Measurements from ENCODE around the gene HSPG2.

Gene HSPG2

DNA sequence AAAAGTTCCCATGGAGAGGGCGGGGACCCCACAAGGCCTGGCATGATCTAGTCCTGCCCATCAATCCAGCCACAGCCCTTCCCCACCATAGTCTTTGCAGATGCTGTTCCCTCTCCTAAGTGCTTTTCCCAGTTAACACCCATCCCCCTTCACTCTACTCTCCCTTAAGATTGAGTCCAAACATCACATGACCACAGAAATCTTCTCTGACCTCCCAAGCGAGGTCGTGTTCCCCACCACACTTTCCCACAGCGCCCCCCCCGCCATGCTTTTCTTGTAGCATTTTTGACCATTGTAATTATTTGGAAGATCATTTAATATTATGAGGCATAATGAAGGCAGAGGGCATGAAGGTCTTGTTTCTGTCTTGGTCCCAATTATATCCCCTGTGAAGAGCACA, 4.3 kb upstream of the HSPG2 start:
- Histone ChIP-seq H3K4me2 (no peak overlapping the region), H3K79me2 (ENCODE audit: insufficient read depth, low read depth) (no peaks in the 10 kb centered on the region), H3K27ac (no peak overlapping the region), H3K36me3 (ENCODE audit: insufficient read depth) (no peaks in the 10 kb centered on the region), H4K20me1 (ENCODE audit: insufficient read depth) (no peaks in the 10 kb centered on the region), H2AFZ (ENCODE audit: low read depth) (no peak overlapping the region), H3K4me1 (ENCODE audit: low read depth, poor library complexity, severe bottlenecking) (peaks cover 4% of the 10 kb centered on the region), H3K9ac (no peak overlapping the region), H3K27me3 (ENCODE audit: insufficient read depth, low read depth) (peaks cover 5% of the 10 kb centered on the region; the same call in 1 of the 2 replicates), H3K4me3 (IDR thresholded peaks at IDR 0.05; ENCODE audit: insufficient read depth, low read depth, low read length) (no peak overlapping the region)
- TF ChIP-seq, protein P1, sequence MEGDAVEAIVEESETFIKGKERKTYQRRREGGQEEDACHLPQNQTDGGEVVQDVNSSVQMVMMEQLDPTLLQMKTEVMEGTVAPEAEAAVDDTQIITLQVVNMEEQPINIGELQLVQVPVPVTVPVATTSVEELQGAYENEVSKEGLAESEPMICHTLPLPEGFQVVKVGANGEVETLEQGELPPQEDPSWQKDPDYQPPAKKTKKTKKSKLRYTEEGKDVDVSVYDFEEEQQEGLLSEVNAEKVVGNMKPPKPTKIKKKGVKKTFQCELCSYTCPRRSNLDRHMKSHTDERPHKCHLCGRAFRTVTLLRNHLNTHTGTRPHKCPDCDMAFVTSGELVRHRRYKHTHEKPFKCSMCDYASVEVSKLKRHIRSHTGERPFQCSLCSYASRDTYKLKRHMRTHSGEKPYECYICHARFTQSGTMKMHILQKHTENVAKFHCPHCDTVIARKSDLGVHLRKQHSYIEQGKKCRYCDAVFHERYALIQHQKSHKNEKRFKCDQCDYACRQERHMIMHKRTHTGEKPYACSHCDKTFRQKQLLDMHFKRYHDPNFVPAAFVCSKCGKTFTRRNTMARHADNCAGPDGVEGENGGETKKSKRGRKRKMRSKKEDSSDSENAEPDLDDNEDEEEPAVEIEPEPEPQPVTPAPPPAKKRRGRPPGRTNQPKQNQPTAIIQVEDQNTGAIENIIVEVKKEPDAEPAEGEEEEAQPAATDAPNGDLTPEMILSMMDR (conservative IDR thresholded peaks at IDR 0.05; ENCODE audit: low read depth, low read length): no peak

DNA sequence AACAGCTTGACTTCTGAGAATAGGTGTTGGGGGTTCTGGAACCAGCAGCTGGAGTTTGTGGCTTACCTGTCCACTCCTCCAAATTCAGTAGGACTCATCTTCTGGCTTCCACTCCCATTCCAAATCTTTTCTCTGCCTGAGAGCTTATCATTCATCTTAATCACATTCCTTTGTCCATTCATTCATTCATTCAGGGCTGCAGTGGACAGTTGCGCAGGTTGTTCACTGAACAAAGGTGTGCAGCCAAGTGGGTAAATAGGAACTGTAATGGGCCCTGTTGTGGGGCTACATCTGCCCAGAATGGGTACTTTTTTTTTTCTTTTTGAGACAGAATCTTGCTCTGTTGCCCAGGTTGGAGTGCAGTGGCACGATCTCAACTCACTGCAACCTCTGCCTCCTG, 3.4 kb upstream of the HSPG2 start:
- Histone ChIP-seq H3K9ac (no peak overlapping the region), H3K27me3 (ENCODE audit: insufficient read depth, low read depth) (peaks cover 6% of the 10 kb centered on the region; the same call in 1 of the 2 replicates), H2AFZ (ENCODE audit: low read depth) (no peak overlapping the region), H3K79me2 (ENCODE audit: insufficient read depth, low read depth) (no peaks in the 10 kb centered on the region), H3K27ac (no peak overlapping the region), H3K4me3 (IDR thresholded peaks at IDR 0.05; ENCODE audit: insufficient read depth, low read depth, low read length) (no peak overlapping the region), H4K20me1 (ENCODE audit: insufficient read depth) (no peaks in the 10 kb centered on the region), H3K36me3 (ENCODE audit: insufficient read depth) (no peaks in the 10 kb centered on the region), H3K4me1 (ENCODE audit: low read depth, poor library complexity, severe bottlenecking) (peaks cover 4% of the 10 kb centered on the region), H3K4me2 (no peak overlapping the region)
- TF ChIP-seq, protein P1 (conservative IDR thresholded peaks at IDR 0.05; ENCODE audit: low read depth, low read length): no peak

DNA sequence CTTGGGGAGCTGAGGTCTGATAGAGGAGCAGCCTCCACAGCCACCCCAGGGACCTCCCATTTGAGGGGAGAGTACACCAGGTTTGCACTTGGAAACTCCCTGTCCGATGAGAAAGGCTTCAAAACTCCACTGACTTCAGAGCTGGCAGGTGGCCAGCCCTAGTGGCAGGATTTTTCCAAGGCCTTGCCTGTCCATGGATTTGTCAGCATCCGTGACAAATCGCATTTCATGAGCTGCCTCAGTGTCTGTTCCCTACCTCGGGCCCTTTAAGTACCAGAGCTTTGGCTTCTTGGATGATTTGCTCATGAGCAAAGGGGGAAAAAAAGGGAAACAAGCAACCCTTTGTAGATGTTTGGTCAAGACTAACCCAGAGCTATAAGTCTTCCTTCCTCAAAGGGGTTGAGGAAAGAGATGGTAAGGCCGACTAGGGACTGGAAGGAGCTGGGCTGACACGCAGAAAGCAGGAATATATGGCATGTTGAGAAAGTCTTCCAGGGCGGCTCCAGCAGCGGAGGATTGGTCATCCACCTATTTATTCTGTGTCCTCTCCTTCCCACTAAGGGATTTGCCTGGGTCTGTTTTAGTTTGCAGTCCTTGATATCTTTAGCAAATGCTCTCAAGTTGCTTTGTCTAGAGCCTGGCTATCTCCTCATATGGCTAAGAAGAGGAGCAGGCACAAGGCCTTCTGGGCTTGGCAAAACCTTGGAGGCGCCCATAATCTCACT, 2.7 kb upstream of the HSPG2 start:
- H3K79me2 ChIP-seq (ENCODE audit: insufficient read depth, low read depth): no peaks in the 10 kb centered on the region
- H2AFZ ChIP-seq (ENCODE audit: low read depth): no peak overlapping the region
- H3K4me2 ChIP-seq: no peak overlapping the region
- H3K4me3 ChIP-seq (IDR thresholded peaks at IDR 0.05; ENCODE audit: insufficient read depth, low read depth, low read length): no peak overlapping the region
- no peak overlapping the region for H3K9ac ChIP-seq
- H3K27me3 ChIP-seq (ENCODE audit: insufficient read depth, low read depth): peaks cover 6% of the 10 kb centered on the region; the same call in 1 of the 2 replicates
- no peaks in the 10 kb centered on the region for H4K20me1 ChIP-seq (ENCODE audit: insufficient read depth)
- TF ChIP-seq, protein P1 (conservative IDR thresholded peaks at IDR 0.05; ENCODE audit: low read depth, low read length): no peak
- no peaks in the 10 kb centered on the region for H3K36me3 ChIP-seq (ENCODE audit: insufficient read depth)
- H3K4me1 ChIP-seq (ENCODE audit: low read depth, poor library complexity, severe bottlenecking): peaks cover 4% of the 10 kb centered on the region
- no peak overlapping the region for H3K27ac ChIP-seq

DNA sequence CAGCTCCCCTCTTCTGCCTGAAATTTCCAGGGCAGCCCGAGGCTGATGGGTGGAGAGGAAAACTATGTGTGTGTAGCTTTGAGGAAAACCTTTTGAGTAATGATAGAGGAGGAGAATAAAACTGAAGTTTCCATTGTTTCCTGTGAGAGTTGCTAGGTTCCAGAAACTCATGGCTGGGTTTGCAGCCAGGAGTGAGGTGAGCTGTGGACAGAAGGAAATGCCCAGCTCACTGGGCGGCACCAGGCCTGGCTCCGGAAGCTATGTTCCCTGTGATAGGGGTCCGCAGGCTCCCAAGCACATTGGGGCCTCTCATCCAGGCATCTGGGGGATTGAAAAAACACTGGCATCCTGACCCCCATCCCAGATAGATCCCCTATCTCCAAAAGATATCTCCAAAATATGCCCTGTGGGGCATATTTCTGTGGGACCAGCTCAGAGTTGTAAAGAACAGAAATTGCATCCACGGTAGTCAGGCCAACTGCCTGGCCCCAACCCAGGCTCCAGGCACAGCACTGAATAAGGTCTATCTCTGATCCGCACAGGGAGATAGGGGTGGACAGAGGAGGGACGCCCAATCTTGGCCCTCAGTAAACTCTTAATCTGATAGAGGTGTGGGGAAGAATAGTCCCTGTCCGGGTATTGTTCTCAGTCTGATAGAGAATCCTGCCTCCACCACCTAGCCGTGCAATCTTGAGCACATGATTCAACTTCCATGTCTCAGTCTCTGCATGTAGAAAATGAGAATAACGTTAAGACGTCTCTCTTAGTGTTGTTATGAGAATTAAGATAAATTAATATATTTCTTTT, 1.8 kb upstream of the HSPG2 start:
- Histone ChIP-seq H3K9ac (no peak overlapping the region), H2AFZ (ENCODE audit: low read depth) (no peak overlapping the region), H3K27ac (no peak overlapping the region), H3K79me2 (ENCODE audit: insufficient read depth, low read depth) (no peaks in the 10 kb centered on the region), H3K36me3 (ENCODE audit: insufficient read depth) (no peaks in the 10 kb centered on the region), H3K27me3 (ENCODE audit: insufficient read depth, low read depth) (peaks cover 6% of the 10 kb centered on the region; the same call in 1 of the 2 replicates), H3K4me1 (ENCODE audit: low read depth, poor library complexity, severe bottlenecking) (peaks cover 4% of the 10 kb centered on the region), H3K4me3 (IDR thresholded peaks at IDR 0.05; ENCODE audit: insufficient read depth, low read depth, low read length) (no peak overlapping the region), H3K4me2 (no peak overlapping the region), H4K20me1 (ENCODE audit: insufficient read depth) (no peaks in the 10 kb centered on the region)
- TF ChIP-seq, protein P1 (conservative IDR thresholded peaks at IDR 0.05; ENCODE audit: low read depth, low read length): no peak

Measured in KMS-11 (cell line).